Endothelial cell (in vitro differentiated cells): ENCODE results near the gene PANX2. TPM values are rescaled to one million over a fixed set of nuclear protein-coding genes. Genes with fewer than 3 reads are reported as not detected.

ENCODE experiments used
- DNase-seq: peaks from one replicate; pipeline ENCODE4 v3.0.0; 2021; ENCODE audit warnings: low spot score
- H3K27ac Mint-ChIP-seq: one replicate; pipeline ENCODE4 v1.8.0; 2021; ENCODE audit warnings: mixed read lengths, inconsistent platforms; ENCODE audit not compliant: unreplicated experiment
- H3K27me3 Mint-ChIP-seq: one replicate; pipeline ENCODE4 v1.8.0; 2021; ENCODE audit warnings: mild to moderate bottlenecking, moderate library complexity, mixed read lengths, inconsistent platforms; ENCODE audit not compliant: unreplicated experiment
- H3K36me3 Mint-ChIP-seq: one replicate; pipeline ENCODE4 v1.8.0; 2021; ENCODE audit warnings: mild to moderate bottlenecking, low read depth, mixed read lengths, inconsistent platforms; ENCODE audit not compliant: unreplicated experiment
- H3K4me1 Mint-ChIP-seq: one replicate; pipeline ENCODE4 v1.8.0; 2021; ENCODE audit warnings: mild to moderate bottlenecking, mixed read lengths, inconsistent platforms; ENCODE audit not compliant: unreplicated experiment
- H3K4me3 Mint-ChIP-seq: one replicate; pipeline ENCODE4 v1.8.0; 2021; ENCODE audit warnings: mild to moderate bottlenecking, mixed read lengths, inconsistent platforms; ENCODE audit not compliant: unreplicated experiment
- H3K9me3 Mint-ChIP-seq: one replicate; pipeline ENCODE4 v1.8.0; 2021; ENCODE audit warnings: mixed read lengths, inconsistent platforms; ENCODE audit not compliant: unreplicated experiment
- CTCF ChIP-seq: fragments of 200-600 bp; sonication (generic); IDR thresholded peaks from one replicate; pipeline ENCODE4 v1.5.0; 2021; ENCODE audit warnings: antibody characterized with exemption; ENCODE audit not compliant: unreplicated experiment
- total RNA-seq: library from RNA; stranded (reverse); fragmentation: NEBNext Ultra II Directional; extraction: Animal tissue kit (Norgen Biotek cat#: 25700); gene quantifications from one replicate; pipeline ENCODE4 v1.2.1, GENCODE V29; 2021; ENCODE audit not compliant: unreplicated experiment

The PANX2 gene
- total RNA-seq, 1 donor from 2014 or later: 0.87 TPM

GRCh38 chr22:50157709-50158375, 12.7 kb upstream of the PANX2 start:
- no peak for TF ChIP-seq CTCF
- DNase-seq: no peak
- no peak overlapping the region for H3K27ac Mint-ChIP-seq
- peaks cover 4% of the 10 kb centered on the region for H3K36me3 Mint-ChIP-seq
- H3K27me3 Mint-ChIP-seq: peaks cover 10% of the 10 kb centered on the region
- no peak overlapping the region for H3K4me3 Mint-ChIP-seq
- no peaks in the 10 kb centered on the region for H3K4me1 Mint-ChIP-seq
- H3K9me3 Mint-ChIP-seq: no peaks in the 10 kb centered on the region

GRCh38 chr22:50160947-50161346, 9.6 kb upstream of the PANX2 start:
- H3K4me3 Mint-ChIP-seq: no peak overlapping the region
- H3K4me1 Mint-ChIP-seq: no peaks in the 10 kb centered on the region
- no peaks in the 10 kb centered on the region for H3K36me3 Mint-ChIP-seq
- TF ChIP-seq CTCF: no peak
- H3K9me3 Mint-ChIP-seq: no peaks in the 10 kb centered on the region
- H3K27me3 Mint-ChIP-seq: peaks cover 11% of the 10 kb centered on the region
- no peak overlapping the region for H3K27ac Mint-ChIP-seq
- no peak for DNase-seq

GRCh38 chr22:50161508-50162390, 8.8 kb upstream of the PANX2 start:
- Mint-ChIP-seq H3K4me1 (no peaks in the 10 kb centered on the region), H3K4me3 (no peak overlapping the region), H3K9me3 (no peaks in the 10 kb centered on the region), H3K27me3 (peaks cover 11% of the 10 kb centered on the region), H3K36me3 (no peaks in the 10 kb centered on the region), H3K27ac (no peak overlapping the region)
- no peak for TF ChIP-seq CTCF
- DNase-seq: no peak

- TF ChIP-seq CTCF: no peak
- H3K27ac Mint-ChIP-seq: no peak overlapping the region
These were observed 8.1 kb upstream of the PANX2 start for GRCh38 chr22:50162391-50162956.

More at GRCh38 chr22:50162391-50162956, 8.1 kb upstream of the PANX2 start:
- DNase-seq: no peak
- Mint-ChIP-seq H3K27me3 (peaks cover 13% of the 10 kb centered on the region), H3K9me3 (no peaks in the 10 kb centered on the region), H3K4me3 (no peak overlapping the region), H3K36me3 (no peaks in the 10 kb centered on the region), H3K4me1 (no peaks in the 10 kb centered on the region)
